ENCODE measurements around the gene FER. TPM values are rescaled to one million over a fixed set of nuclear protein-coding genes. Genes with fewer than 3 reads are reported as not detected.
A peak's percentile ranks its signal among the peaks of the same experiment; 100 is the strongest.

The FER gene
- total and polyA plus RNA-seq, 2 of the 13 experiments (the other 11 are each of a cell fraction or from before 2014, with no cell fraction given) = 7.9 to 29.0 TPM

DNA sequence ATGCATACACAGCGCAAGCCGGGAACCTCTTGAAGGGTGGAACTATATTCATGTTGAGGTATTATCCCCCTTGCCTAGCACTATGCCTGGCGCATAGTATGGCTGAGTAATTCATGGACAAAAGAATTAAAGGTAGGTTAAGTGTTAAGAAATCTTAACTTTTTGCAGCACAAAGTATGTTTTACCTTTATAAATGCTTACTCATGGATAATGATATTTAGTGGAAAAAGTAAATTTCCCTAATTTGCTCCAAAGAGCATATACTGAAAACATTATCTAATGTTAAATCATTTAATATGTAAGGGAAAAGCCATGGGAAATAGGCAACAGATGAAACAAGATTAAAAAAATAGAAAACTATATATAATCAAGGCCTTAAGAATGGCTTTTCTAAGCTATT is 365.9 kb downstream of the FER start:
- BruUV-seq (replicated peaks) = no TSS peak
- CTCF ChIA-PET (ENCODE audit: low intra/inter-chr PET ratio, low total read pairs) = no interaction called here

DNA sequence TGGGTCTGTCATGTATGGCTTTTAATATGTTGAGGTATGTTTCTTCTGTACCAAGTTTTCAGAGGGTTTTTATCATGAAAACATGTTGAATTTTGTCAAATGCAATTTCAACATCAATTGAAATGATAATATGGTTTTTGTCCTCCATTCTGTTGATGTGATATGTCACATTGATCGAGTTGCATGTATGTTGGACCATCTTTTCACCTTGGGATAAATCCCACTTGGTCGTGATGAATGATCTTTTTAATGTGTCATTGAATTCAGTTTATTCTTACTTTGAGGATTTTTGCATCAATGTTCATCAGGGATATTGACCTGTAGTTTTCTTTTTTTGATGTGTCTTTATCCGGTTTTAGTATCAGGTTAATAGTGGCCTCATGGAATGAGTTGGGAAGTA is 373.5 kb downstream of the FER start:
- ChIA-PET CTCF (ENCODE audit: low intra/inter-chr PET ratio, low total read pairs) (no interaction called here), POLR2A (no interaction called here)
- no peaks in the 10 kb centered on the region for H3K79me2 ChIP-seq (ENCODE audit: insufficient read depth, low read length)
- H4K20me1 ChIP-seq (ENCODE audit: insufficient read depth, low read length) = no peaks in the 10 kb centered on the region
- FAIRE-seq (no peak), DNase-seq (ENCODE audit: low spot score) (no peak), ATAC-seq (no peak)
- in situ Hi-C loops (cut with HindIII; ENCODE audit: extremely low pct_ligation_motif_present, low pct_unique_long_range_greater_than_20kb) = no loop called here
- H3K4me3 ChIP-seq (replicated peaks in 1 of 3; ENCODE audit: insufficient read depth in 1 of 3, low read depth in 2 of 3, low read length in 3 of 3) = no peak overlapping the region
- peaks cover 17% of the 10 kb centered on the region for H3K9me3 ChIP-seq (ENCODE audit: low read length)
- H3K27ac ChIP-seq (ENCODE audit: extremely low read length, insufficient read depth, low read length) = no peak overlapping the region
- no TSS peak for BruUV-seq (replicated peaks)
- no peak overlapping the region for H2AFZ ChIP-seq (ENCODE audit: low read length)
- intact Hi-C loops (cut with micrococcal nuclease; ENCODE audit: unreplicated experiment) = no loop called here
- no peak overlapping the region for H3K4me2 ChIP-seq (ENCODE audit: low read depth, low read length)
- no peak for TF ChIP-seq ZNF441 (CRISPR knock-in tag; IDR thresholded peaks at IDR 0.05; ENCODE audit: borderline replicate concordance)
- no peak for TF ChIP-seq TCF12 (IDR thresholded peaks at IDR 0.05)
- TF ChIP-seq TCF12 (CRISPR knock-in tag; IDR thresholded peaks at IDR 0.05) = no peak
- TF ChIP-seq, protein P1, sequence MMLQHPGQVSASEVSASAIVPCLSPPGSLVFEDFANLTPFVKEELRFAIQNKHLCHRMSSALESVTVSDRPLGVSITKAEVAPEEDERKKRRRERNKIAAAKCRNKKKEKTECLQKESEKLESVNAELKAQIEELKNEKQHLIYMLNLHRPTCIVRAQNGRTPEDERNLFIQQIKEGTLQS (CRISPR knock-in tag; IDR thresholded peaks at IDR 0.05) = no peak
- no peak for TF ChIP-seq ZNF616 (CRISPR knock-in tag; IDR thresholded peaks at IDR 0.05; ENCODE audit: low read depth)
- TF ChIP-seq ATM (IDR thresholded peaks at IDR 0.05; ENCODE audit: borderline replicate concordance) = no peak
- TF ChIP-seq NFKBIZ (CRISPR knock-in tag; IDR thresholded peaks at IDR 0.05) = no peak
- TF ChIP-seq ZNF619 (CRISPR knock-in tag; IDR thresholded peaks at IDR 0.05) = no peak
- TF ChIP-seq, protein P2, sequence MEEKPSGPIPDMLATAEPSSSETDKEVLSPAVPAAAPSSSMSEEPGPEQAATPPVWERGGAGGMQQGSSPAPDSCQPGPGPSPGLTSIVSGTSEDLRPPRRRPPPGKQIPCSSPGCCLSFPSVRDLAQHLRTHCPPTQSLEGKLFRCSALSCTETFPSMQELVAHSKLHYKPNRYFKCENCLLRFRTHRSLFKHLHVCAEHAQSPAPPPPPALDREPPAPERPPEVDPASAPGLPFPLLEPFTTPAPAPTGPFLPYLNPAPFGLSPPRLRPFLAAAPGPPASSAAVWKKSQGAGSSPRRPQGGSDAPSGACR (CRISPR knock-in tag; IDR thresholded peaks at IDR 0.05) = no peak
- no peak for TF ChIP-seq TCF7L2 (IDR thresholded peaks at IDR 0.05; ENCODE audit: low read depth, low read length)
- no peaks in the 10 kb centered on the region for H3K27me3 ChIP-seq (ENCODE audit: control insufficient read depth in 1 of 2, insufficient read depth in 2 of 2, low read length in 2 of 2)
- H3K4me1 ChIP-seq (ENCODE audit: insufficient read depth, low read length) = no peaks in the 10 kb centered on the region
- no peak overlapping the region for H3K9ac ChIP-seq (ENCODE audit: insufficient read depth, low read depth, low read length)
- H3K36me3 ChIP-seq (replicated peaks in 1 of 2; ENCODE audit: control insufficient read depth in 1 of 2, insufficient read depth in 2 of 2, low read length in 2 of 2) = no peaks in the 10 kb centered on the region
- 97% methylated on average over 3 of the region's 3 CpGs for WGBS (ENCODE audit: low lambda C conversion rate)

More for the DNA sequence above, 365.9 kb downstream of the FER start:
- Histone ChIP-seq H3K4me1 (ENCODE audit: insufficient read depth, low read length) (no peaks in the 10 kb centered on the region), H2AFZ (ENCODE audit: low read length) (no peak overlapping the region), H3K27me3 (ENCODE audit: control insufficient read depth in 1 of 2, insufficient read depth in 2 of 2, low read length in 2 of 2) (no peaks in the 10 kb centered on the region), H3K4me2 (ENCODE audit: low read depth, low read length) (no peak overlapping the region), H3K4me3 (replicated peaks in 1 of 3; ENCODE audit: insufficient read depth in 1 of 3, low read depth in 2 of 3, low read length in 3 of 3) (no peak overlapping the region), H3K9ac (ENCODE audit: insufficient read depth, low read depth, low read length) (no peak overlapping the region), H4K20me1 (ENCODE audit: insufficient read depth, low read length) (no peaks in the 10 kb centered on the region), H3K27ac (ENCODE audit: extremely low read length, insufficient read depth, low read length) (no peak overlapping the region), H3K9me3 (ENCODE audit: low read length) (no peaks in the 10 kb centered on the region), H3K79me2 (ENCODE audit: insufficient read depth, low read length) (no peaks in the 10 kb centered on the region), H3K36me3 (replicated peaks in 1 of 2; ENCODE audit: control insufficient read depth in 1 of 2, insufficient read depth in 2 of 2, low read length in 2 of 2) (no peaks in the 10 kb centered on the region; a peak in 1 of 5 replicates)
- POLR2A ChIA-PET = no interaction called here
- no peak for DNase-seq (ENCODE audit: low spot score)
- intact Hi-C loops (cut with micrococcal nuclease; ENCODE audit: unreplicated experiment) = no loop called here
- in situ Hi-C loops (cut with HindIII; ENCODE audit: extremely low pct_ligation_motif_present, low pct_unique_long_range_greater_than_20kb) = no loop called here
- FAIRE-seq = no peak
- no peak for ATAC-seq
- WGBS (ENCODE audit: low lambda C conversion rate) = 98% methylated on average over 3 of the region's 3 CpGs
- TF ChIP-seq RNF2 (conservative IDR thresholded peaks at IDR 0.05; ENCODE audit: low read depth) (no peak), SP5 (CRISPR knock-in tag; IDR thresholded peaks at IDR 0.05; ENCODE audit: borderline replicate concordance, low read depth) (no peak), ZNF180 (CRISPR knock-in tag; IDR thresholded peaks at IDR 0.05; ENCODE audit: borderline replicate concordance, low read depth) (no peak), MAFK (conservative IDR thresholded peaks at IDR 0.05 in 1 of 2, IDR thresholded peaks at IDR 0.05 in 1 of 2; ENCODE audit: low read length in 2 of 2) (peak; percentile 34 to 59; a peak in 2 of 4 replicates), MAFF (IDR thresholded peaks at IDR 0.05; ENCODE audit: low read depth, low read length) (peak; percentile 29; the same call in 1 of the 2 replicates)

Data from HepG2 (cell line).